HG02678 (cell line): ENCODE results near the gene HNRNPUL1.
"Not testable (repeated sequence)": the region's sequence is repeated elsewhere in the genome, so short reads cannot be mapped to it uniquely, and the experiment has no call there.

ENCODE experiments used
- ATAC-seq: cut with Tn5 transposase; IDR thresholded peaks from one replicate; pipeline ENCODE4 v1.9.1; 2021; ENCODE audit warnings: mild to moderate bottlenecking, moderate library complexity; ENCODE audit not compliant: unreplicated experiment

HNRNPUL1 gene

DNA sequence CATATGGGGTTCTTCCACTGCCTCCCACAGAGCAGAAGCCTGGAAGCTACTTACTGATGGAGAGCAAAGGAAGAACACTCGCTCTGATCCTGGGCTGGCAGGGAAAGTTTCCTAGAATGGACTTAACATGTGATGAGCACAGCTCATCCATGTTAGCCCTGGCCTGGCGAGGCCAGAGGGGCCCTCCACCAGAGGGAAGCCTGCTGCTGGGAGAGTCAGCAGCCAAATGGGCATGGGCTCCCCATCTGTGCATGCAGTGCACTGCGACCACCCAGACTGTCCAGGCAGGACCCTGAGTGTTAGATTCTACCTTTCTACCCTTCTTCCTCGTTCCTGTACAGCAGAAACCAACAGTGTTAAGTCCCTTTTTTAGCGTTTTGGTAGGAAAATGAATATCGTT, 8.9 kb downstream of the HNRNPUL1 start:
- ATAC-seq: no peak

DNA sequence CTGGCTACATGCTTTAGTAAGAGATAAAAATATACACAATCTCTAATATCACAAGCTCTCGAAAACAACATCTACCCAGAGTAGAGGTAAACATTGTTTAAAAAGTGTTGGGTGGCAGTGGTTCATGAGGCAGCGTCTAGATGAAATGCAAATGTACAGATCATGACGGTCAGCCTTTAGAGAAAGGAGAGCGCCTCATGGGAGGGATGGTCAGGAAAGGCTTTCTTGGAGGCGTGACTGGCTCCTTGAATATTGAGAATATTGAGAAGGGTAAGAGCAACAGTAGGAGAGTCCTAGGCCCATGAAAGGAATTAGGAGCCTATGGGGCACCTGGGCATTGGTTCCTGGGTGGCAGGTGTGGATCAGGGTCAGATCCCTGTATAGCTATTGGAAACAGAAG, 10.6 kb downstream of the HNRNPUL1 start:
- ATAC-seq: no peak

DNA sequence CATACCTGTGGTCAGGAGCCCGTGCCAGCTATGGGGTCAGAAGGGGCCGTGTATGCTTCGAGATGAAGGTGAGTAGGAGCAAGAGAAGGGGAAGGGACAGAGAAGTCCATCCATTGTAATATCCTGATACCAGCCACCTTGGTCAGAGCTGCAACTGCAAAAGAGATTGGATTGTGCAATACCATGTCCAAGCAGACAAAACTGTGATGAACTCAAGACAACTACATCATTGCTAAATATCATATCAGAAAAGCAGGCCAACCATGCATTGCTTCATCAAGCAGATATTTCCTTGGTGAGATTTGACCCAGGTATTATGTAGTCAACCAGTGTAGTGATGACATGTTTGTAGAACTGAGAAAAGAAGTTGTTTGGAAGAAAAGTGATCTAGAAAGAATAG, 12.1 kb downstream of the HNRNPUL1 start:
- no peak for ATAC-seq

DNA sequence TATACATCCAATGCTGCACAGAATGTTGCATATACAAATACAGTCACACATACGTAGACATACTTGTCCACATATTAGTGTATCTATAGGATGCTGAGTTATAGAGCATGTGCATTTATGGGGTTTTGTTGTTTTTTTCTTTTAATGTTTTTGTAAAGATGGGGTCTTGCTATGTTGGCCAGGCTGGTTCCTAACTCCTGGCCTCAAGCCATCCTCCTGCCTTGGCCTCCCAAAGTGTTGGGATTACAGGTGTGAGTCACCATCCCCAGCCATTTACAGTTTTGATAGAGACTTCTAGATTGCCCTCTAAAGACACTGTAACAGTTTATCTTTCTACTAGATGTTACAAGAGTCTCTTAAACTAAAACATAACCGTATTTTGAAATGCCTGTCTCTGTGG, 14.3 kb downstream of the HNRNPUL1 start:
- no peak for ATAC-seq

DNA sequence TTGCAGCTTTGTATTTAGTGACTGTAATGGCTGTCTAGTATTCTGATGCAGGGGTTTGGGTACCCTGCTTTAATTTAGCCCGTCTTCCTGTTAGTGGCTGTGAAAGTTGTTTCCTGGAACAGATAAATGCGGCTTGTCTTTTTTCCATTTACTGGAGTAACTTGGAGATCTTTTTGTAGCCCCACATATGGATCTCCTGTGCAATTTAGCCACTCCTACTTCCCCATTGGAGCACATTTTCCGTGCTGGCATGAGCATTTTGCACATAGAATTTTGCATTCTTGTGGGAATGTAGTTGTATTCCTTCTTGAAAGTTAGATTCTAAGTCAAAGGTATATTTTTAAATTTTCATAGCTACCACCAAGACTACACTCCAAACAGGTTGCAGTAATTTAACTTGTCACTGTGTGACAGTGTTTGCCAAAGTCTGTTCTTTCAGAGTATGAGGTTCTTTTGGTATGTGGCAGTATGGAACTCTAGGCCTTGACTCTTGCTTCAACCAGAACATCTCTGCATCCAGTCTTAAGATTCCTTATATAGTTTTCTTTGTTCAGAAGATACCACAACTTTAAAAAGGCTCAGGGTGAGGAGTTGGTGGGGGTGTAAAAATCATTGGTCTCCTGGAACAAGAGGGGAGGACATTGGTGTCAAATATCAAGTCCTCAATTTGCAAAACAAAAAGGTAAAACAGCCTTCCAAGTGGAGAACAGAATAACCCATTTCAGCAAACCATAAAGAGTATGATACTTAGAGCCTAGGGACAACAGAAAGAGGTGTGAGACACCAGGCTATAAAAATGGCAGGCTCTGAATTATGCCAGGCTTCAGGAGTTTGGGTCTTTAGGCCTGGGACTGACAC, 24.7 kb downstream of the HNRNPUL1 start:
- ATAC-seq: no peak

DNA sequence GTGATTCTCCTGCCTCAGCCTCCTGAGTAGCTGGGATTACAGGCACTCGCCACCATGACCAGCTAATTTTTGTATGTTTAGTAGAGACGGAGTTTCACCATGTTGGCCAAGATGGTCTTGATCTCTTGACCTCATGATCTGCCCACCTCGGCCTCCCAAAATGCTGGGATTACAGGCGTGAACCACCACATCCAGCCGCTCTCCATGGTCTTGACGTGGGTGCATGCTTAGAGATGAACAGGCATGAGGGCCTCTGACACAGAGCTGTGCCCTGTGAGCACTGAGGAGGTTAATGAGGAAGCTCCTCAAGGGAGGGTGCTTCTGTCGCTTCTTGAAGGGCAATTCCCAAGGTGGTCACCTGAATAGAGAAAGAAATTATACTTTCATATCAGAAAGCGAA, 25.6 kb downstream of the HNRNPUL1 start:
- ATAC-seq: not testable (repeated sequence)

DNA sequence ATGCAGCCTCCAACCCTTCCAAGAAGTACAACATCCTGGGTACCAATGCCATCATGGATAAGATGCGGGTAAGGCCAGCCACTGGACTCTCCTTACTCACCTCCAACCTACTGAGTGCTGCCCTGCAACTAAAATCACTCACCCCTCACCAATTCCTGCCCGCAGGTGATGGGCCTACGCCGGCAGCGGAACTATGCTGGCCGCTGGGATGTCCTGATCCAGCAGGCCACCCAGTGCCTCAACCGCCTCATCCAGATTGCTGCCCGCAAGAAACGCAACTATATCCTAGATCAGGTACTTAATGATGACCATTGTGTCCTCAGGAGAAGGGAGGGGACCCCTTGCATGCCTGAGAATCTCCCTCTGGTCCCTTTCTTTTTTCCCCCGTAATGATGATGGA, 30.2 kb downstream of the HNRNPUL1 start:
- ATAC-seq: no peak

DNA sequence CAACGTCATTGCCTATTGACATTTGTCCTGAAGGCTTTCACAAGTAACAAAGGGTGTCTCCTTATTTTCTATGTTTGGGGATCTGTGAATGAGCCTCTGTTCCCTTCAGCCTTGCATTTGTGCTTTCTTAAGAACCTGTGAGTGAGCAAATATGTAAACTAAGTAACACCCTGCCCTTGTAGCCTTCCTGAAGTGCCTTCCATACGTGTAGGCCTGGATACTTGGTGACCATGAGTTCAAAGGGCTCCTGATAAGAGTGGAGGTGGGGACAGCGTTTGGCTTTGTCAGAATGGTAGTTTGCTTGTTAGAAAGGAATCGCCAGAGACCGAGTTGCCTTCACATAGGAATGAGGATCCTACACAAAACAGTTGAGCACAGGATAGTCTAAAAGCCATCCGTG, 31.3 kb downstream of the HNRNPUL1 start:
- no peak for ATAC-seq

DNA sequence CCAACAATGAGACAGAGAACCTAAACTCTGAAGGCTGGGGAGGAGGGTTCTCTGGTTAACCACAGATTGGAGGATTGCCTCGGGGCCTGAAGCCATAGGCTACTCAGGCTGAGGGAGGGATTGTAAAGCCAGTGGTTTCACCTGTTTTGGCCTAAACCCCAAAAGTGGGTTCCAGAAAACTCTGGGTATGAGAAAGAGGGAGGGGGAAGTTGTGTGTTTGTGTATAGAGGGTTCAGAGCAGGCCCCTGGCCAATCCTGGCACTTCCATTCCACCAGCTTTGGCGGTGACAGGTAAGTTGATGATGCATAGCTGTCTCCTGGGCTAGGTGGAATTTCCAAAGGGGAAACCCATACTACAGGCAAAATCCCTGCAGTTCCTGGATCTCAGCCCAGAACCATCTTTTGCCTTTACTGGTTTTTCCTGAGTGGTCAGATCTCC, 32.3 kb downstream of the HNRNPUL1 start:
- no peak for ATAC-seq

DNA sequence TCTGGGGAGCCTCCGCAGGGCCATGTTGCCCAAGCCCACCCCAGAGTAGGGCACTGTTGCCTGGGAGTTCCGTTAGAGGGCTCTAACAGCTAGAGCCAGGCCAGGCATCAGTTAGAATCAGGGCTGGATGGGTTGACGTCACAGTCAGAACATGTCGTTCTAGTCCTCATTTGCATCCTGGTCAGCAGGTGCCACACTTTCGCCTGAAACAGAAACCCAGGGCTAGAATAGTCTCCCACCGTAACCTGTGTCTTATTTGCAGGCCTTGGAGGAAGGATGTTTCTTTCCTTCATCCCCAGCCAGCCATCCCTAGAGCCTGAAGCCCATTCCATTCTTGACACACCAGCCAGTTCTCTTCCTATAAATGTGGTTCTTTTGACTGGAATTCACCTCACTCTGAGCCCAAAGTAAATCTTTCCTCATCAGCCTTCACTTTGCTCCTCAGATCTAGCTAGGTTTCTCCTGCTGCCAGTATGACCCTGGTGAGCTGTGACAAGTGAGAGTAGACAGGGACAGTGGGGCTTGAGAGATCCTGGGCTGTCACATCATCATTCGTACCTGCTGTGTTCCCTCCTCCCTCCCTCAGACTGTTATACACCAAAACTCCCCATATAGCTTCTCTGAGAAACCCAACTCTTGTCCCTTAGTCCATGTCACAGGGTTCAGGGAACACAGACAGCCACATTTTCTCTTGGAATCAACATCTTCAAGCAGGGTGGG, 33.6 kb downstream of the HNRNPUL1 start:
- ATAC-seq: peak; percentile 78

DNA sequence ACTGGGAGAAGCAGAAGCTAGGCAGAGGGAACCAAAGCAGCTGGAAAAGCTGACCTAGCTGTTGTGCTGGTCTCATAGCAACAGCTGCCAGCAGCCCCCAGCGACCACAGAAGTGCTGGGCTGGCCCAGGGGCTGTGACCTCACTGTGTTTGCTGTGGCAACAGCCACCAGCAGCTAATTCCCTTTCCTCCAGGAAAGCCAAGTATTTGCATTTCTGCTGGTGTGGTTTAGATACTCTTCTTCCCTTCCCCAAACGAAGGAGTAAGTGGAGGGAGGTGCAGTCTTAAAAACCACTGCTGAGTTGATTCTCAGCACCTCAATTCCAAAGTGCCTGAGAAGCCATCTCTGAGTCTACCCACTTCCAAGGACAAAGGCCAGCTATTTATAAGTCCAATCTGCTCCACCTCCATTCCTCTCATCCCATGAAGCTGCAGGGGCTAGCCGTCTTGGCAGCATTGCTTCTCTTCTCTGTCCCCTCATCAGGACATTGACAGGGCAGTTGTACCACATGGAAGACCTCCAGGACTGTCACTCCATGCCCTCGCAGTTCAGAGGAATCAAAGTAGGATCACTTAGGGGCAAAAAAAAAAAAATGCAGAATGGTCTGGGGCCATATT, 34.3 kb downstream of the HNRNPUL1 start:
- no peak for ATAC-seq

DNA sequence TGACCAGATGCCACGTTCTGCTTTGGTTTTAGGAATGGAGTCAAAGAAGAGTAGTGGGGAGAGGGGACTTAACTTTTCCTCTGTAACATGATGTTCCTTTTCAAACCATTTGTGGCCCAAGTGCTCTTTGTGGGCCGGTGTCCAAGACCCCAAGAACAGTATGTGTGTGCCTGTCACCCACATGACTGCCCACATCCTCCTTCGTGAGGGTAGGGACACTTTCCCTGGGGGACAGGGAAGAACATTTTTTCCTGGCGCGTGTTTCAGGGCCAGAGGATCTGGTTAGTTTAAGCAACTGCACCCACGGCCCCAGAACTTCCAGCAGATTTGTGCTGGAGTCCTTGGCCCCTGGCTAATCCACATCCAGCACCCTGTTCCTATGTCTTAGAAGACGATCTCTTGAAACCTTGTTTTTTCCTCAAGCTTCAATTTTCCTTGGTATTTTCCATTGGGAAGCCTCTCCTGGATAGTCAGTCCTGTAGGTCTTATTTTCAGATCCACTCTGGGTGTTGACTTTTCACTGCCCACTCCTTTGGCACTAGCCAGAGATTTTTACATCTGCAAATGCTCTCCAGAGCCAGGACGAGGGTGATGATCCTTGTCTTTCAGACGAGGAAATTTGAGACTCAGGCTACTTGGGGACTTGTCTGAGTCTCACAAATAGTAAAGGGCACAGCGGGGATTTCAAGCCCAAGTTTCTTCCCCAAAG, 35.0 kb downstream of the HNRNPUL1 start:
- no peak for ATAC-seq

DNA sequence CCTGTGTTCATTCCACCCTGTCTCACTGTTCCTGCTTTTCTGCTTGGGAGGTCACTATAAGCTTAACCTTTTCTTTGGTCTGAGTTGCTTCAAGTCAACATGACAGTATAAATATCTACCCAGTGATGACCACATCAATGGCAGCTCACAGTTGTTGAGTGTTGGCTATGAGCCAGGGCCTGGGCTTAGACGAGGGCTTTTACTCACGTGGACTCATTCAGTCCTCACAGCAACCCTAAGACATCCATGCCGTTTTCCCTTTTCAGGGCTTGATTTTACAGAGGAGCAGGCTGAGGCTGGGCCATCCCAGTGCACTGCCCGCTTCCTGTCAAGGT, 35.5 kb downstream of the HNRNPUL1 start:
- ATAC-seq: no peak

DNA sequence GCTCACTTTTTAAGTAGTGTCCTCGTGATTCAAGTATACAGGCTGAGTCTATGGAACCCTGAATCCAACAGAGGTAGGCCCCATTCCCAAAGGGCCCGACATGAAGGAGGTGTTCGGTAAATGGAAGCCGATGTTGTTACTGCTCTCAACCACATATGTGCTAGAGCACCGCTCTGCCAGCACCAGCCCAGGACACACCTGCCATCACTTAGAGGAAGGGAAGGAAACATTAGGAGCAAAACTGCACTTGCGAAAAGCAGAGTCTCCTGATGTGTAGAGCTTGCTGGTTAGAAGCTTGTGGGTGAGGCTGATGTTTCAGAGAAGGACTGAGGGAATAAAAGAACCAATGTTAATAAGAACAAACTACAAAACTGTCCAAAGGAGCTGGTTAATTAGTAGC, 36.4 kb downstream of the HNRNPUL1 start:
- ATAC-seq: no peak

DNA sequence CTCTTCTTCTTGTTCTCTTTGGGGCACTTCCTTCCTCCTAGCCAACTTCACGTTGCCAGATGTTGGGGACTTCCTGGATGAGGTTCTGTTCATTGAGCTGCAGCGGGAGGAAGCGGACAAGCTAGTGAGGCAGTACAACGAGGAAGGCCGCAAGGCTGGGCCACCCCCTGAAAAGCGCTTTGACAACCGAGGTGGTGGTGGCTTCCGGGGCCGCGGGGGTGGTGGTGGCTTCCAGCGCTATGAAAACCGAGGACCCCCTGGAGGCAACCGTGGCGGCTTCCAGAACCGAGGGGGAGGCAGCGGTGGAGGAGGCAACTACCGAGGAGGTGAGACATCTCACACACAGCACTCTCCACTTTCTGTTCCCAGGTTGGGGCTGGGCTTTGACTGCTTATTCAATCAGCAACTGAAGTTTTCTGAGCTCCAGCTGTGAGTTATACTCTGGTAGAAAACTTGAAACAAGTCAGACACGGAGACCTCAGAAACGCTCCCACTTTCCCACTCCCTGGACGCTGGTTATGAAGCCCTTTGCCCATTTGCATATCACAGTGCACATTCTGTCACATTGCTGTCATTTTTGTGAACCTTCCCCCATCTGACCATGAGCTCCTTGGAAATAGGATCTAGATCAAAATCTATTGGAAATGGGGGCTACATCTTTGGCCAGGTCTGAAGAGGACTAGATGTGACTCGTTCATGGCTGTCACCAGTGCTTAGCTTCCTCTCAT, 38.6 kb downstream of the HNRNPUL1 start:
- ATAC-seq: peak; percentile 43

DNA sequence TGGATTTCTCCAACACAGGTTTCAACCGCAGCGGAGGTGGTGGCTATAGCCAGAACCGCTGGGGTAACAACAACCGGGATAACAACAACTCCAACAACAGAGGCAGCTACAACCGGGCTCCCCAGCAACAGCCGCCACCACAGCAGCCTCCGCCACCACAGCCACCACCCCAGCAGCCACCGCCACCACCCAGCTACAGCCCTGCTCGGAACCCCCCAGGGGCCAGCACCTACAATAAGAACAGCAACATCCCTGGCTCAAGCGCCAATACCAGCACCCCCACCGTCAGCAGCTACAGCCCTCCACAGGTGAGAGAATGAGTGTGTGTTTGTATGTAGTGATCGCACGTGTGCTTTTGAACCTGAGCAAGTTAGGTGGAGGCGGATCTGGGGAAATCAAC, 39.8 kb downstream of the HNRNPUL1 start:
- no peak for ATAC-seq

DNA sequence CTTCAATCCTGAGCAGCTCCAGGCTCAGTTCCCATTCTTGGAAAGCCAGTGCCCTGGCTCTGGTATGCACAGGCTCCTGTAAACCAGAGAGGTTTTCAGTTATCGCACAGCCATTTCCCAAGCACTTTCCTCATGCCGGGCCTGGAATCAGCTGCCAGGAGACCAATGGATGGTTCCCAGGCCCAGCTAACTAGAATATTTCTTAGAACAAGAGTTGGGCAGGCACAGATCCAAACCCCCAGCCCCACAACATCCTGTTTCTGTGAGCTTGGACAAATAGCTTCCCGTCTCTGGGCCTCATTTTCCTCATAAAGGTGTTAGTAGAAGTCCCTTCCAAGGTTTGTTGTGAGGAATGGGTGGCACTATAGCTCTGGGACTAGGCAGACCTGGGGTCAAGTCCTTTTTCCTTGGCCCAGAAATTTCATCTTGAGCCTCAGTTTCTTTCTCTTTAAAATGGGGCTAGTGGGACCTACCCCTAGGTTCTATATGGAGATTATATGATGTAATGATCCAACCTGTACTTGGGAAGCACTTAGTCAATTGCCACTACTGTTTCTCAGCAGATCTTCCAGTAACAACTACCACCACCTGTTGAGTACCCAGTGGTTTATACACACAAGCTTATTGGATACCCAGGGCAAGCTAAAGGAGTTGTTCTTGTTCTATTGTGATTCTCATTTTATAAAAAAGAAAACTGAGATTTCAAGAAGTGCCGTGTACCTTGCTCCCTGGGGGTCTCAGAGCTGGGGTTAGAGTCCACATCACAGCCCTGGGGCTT, 40.7 kb downstream of the HNRNPUL1 start:
- ATAC-seq: no peak

DNA sequence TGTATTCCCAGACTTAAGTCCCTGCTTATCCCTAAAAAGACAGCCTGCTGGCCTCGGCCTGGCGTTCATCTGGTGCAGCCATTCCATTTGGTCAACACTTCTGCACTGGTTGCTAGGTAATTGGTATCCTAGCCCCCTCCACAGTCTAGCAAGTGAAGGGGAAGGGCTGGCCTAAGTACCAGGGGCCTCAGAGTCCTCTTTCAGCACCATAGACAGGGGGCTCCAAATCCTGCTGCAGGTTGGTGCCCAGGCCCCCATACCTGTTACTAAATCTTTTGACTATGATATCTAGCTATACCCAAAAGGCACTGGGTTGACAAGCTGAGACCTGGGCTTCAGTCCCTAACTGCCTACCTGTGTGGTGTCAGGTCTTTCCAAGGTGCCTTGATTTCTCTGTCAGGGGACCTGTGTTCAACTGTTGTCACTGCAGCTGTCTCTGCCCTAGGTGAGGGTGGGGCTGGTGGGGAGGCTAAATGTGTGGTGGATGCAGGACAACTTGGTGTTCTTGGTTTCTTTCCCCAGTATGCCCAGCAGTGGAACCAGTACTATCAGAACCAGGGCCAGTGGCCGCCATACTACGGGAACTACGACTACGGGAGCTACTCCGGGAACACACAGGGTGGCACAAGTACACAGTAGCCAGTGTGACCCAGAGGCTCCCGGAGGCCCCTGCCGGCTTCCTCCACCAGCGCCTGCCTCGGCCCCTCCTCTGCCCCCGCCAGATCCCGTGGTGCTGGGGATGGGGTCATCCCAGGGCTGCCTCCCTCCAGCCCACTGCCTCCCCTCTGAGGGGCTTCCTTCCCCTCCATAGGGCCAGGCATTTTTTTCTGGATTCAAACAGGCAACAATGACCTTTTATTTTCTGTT, 42.0 kb downstream of the HNRNPUL1 start:
- ATAC-seq: no peak
